Measurements from ENCODE around the gene ESR2.

- TF ChIP-seq CTCF (IDR thresholded peaks at IDR 0.05) (no peak), POLR2A (IDR thresholded peaks at IDR 0.05) (no peak)
Observed at GRCh38 chr14:64210216-64210615, 84.0 kb downstream of the ESR2 start.
